NT2/D1 (cell line): ENCODE results near the gene PLA2G5.

Experiments
- SUZ12 ChIP-seq: IDR thresholded peaks from 2 replicates; pipeline ENCODE4 v1.6.1; 2011; ENCODE audit not compliant: insufficient read length, insufficient read depth; ENCODE audit errors: extremely low read depth
- YY1 ChIP-seq: IDR thresholded peaks from 2 replicates; pipeline ENCODE4 v1.6.1; 2011; ENCODE audit not compliant: insufficient read length, insufficient read depth
- ZNF274 ChIP-seq: IDR thresholded peaks from 2 replicates; pipeline ENCODE4 v1.6.1; 2011; ENCODE audit warnings: mild to moderate bottlenecking, low read depth, low read length

GRCh38 chr1:20114021-20114648 lies 44.1 kb downstream of the PLA2G5 start:
- no peak for TF ChIP-seq SUZ12
- no peak for TF ChIP-seq ZNF274
- TF ChIP-seq YY1, result no peak
